Stomach (tissue), 4 donors: ENCODE measurements around the gene TRAPPC10.
"Not testable (repeated sequence)": the region's sequence is repeated elsewhere in the genome, so short reads cannot be mapped to it uniquely, and the experiment has no call there.

ENCODE experiments used
- POLR2AphosphoS5 ChIP-seq, 3 donors: sonication (generic); formaldehyde crosslinking; IDR thresholded peaks; one replicate each; pipeline ENCODE4 v1.6.1; 2016; ENCODE audit warnings: antibody characterized with exemption in 3 of 3
- TF ChIP-seq, protein P1 (sequence below), 7 experiments: fragments of 450-650 bp in 4 of 7; fragments of 200-600 bp in 3 of 7; sonication (generic) in 3 of 7; IDR thresholded peaks; one replicate each; pipeline ENCODE4 v1.5.1; 2016 to 2019; ENCODE audit warnings: antibody characterized with exemption in 7 of 7, control low read depth in 2 of 7, mild to moderate bottlenecking in 1 of 7

DNA sequence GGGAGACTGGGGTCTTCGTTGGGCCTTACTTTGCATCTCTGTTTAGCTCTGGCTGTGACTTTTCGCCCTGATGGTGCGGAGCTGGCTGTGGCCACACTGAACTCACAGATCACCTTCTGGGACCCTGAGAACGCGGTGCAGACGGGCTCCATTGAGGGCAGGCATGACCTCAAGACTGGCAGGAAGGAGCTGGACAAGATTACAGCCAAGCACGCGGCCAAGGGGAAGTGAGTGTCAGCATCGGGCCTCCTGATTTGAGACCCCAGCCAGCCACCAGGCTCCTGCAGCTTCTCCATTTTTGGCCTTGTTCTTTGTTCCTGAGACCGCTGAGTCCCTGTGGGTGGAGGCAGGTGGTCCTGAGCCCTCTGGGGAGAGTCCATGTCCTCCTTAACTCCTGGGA, 110.0 kb downstream of the TRAPPC10 start:
- TF ChIP-seq, protein P1, sequence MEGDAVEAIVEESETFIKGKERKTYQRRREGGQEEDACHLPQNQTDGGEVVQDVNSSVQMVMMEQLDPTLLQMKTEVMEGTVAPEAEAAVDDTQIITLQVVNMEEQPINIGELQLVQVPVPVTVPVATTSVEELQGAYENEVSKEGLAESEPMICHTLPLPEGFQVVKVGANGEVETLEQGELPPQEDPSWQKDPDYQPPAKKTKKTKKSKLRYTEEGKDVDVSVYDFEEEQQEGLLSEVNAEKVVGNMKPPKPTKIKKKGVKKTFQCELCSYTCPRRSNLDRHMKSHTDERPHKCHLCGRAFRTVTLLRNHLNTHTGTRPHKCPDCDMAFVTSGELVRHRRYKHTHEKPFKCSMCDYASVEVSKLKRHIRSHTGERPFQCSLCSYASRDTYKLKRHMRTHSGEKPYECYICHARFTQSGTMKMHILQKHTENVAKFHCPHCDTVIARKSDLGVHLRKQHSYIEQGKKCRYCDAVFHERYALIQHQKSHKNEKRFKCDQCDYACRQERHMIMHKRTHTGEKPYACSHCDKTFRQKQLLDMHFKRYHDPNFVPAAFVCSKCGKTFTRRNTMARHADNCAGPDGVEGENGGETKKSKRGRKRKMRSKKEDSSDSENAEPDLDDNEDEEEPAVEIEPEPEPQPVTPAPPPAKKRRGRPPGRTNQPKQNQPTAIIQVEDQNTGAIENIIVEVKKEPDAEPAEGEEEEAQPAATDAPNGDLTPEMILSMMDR (IDR thresholded peaks at IDR 0.05), result not testable (repeated sequence)
- TF ChIP-seq POLR2AphosphoS5 (IDR thresholded peaks at IDR 0.05), result not testable (repeated sequence)
